IPS DF 4.7 (cell line): ENCODE data around the gene NBPF11.
"Not testable (repeated sequence)": the region's sequence is repeated elsewhere in the genome, so short reads cannot be mapped to it uniquely, and the experiment has no call there.

ENCODE experiments used
- DNase-seq: peaks from one replicate; pipeline ENCODE4 v3.0.0-alpha.2; 2013; ENCODE audit warnings: low spot score; ENCODE audit errors: extremely low read depth

Gene NBPF11

GRCh38 chr1:148057384-148057783 is 94.7 kb downstream of the NBPF11 start:
- DNase-seq: not testable (repeated sequence)
